GM11168 (cell line): ENCODE measurements around the gene OS9.
"Not testable (repeated sequence)": the region's sequence is repeated elsewhere in the genome, so short reads cannot be mapped to it uniquely, and the experiment has no call there.

Source experiments
- in situ Hi-C: fragments of 300-500 bp; cut with MboI; formaldehyde crosslinking; loops from one replicate; pipeline ENCODE4 v1.12.0; 2022; ENCODE audit warnings: low sequenced_read_pairs; ENCODE audit not compliant: unreplicated experiment

Gene OS9

DNA sequence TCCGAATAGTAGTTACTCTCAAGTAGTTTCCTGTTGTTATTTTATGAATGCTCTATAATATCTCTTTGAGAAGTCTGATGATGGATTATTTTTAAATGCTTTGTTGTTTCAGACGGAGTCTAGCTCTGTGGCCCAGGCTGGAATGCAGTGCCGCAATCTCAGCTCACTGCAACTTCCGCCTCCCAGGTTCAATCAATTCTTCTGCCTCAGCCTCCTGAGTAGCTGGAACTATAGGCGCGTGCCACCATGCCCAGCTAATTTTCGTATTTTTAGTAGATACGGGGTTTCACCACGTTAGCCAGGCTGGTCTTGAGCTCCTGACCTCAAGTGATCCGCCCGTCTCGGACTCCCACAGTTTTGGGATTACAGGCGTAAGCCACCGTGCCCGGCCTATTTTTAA lies 1.4 kb upstream of the OS9 start:
- in situ Hi-C loops, result no loop called here

DNA sequence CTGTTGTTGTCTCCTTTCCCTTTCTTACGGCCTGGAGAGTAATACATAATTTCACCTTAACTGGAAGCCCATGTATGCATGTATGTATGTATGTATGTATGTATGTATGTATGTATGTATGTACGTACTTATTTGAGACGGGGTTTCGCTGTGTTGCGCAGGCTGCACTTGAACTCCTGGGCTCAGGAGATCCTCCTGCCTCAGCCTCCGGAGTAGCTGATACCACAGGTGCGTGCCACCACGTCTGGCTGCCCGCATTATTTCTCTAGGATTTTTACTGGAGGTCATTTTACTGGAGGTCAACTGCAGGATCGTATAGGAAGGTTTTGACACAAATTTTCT lies 644 bp upstream of the OS9 start:
- in situ Hi-C loops, result no loop called here

DNA sequence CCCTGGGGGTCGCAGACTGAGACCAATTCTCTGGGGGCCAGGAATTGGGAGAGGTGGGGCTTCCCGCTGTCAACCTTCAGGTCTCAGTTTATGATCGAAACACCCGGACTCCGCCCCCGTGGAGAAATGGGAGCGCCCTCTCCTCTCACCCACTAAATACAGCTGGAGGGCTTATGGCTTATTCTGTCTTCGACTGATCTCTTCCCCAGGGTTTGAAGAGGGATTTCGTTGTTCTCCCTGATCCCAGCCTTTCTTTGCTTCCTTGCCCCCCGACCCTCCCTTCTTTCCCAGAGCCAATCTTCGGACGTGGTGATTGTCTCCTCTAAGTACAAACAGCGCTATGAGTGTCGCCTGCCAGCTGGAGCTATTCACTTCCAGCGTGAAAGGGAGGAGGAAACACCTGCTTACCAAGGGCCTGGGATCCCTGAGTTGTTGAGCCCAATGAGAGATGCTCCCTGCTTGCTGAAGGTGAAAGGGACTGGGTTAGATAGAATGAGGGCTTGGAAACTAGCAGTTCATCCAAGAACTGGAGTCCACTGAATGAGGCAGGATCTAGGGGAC lies 607 bp downstream of the OS9 start:
- in situ Hi-C loops, result no loop called here

DNA sequence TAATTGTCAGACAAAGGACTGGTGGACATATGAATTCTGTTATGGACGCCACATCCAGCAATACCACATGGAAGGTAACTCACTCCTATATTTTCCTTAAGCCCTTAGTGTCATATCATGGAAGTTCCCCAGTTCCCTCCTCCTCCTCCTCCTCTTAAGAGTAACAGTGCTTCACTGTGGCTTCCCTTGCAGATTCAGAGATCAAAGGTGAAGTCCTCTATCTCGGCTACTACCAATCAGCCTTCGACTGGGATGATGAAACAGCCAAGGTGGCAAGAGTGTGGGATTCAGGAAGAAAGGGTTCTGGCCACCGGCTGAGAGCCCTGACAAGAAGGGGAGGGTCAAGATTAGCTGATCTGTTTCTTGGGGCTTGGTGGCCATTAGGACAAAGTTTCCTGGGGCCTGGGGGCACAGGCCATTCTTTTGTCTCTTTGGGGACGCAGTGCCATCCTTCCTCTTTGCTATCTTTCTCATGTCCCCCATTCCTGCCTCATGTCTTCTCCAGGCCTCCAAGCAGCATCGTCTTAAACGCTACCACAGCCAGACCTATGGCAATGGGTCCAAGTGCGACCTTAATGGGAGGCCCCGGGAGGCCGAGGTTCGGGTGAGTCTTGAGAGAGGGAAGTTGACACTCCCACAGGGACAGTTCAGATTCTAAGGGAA lies 2.0 kb downstream of the OS9 start:
- in situ Hi-C loops, result no loop called here

DNA sequence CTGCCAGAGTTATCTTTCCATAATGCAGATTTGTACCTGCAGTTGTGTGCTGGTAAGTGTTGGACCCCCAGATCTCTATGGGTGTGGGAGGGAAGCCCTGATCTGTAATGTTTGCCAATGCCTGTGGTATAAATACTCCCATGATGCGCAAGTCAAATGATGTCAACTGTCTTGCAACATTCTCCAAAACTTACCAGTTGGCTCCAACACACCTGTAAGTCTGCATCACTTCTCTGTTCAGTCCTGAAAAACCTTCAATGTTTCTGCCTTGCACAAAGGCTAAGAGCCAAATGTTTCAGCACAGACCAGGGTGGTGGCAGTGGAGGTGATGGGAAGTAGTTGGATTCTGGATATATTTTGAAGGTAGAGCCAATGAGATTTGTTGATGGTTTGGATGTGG lies 3.1 kb downstream of the OS9 start:
- in situ Hi-C loops, result no loop called here

DNA sequence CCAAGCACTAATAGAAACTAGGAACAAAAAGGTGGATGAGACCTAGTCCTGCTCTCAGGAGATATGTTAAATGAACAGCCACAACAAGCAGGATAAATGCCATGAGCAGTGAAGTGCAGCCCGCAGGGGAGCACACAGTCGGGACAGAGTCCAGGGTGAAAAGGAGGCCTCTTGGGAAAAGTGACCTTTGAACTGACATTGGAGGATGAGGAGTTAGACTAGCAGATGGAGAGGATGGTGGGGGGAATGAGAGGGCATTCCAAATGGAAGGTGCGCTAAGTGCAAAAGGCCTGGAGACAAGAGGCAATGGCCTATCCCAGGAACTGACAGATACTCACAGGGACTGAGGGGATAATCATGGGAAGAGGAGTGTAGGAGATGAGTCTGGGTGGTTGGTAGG lies 4.5 kb downstream of the OS9 start:
- in situ Hi-C loops, result no loop called here

DNA sequence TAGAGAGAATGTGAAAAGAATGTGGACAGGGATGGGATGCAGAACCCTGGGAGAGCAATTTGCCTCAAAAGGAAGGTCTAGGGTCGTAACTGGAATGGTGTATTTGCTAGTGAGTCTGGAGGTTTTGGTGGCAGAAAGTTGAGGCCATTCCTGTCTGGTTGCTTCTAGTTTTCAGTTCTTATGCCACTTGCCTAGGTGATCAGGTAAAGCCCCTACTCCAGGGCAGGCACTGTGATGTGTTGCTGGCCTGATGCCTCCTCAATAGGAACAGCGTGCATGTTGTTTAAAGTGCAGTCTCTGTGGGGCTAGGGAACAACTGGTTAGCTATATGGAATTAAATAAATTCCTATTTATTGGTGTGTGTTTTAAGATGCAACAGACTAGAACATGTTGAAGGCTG lies 6.4 kb downstream of the OS9 start:
- in situ Hi-C loops, result no loop called here

DNA sequence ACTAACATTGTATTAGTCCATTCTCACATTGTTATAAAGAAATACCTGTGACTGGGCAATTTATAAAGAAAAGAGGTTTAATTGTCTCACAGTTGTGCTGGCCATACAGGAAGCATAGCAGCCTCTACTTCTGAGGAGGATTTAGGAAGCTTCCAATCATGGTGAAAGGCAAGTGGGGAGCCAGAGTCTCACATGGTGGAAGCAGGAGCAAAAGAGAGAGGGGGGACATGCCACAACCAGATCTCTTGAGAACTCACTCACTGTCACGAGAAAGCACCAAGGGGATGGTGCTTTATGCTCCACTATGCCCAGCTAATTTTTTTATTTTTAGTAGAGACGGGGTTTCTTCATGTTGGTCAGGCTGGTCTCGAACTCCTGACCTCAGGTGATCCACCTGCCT lies 13.3 kb downstream of the OS9 start:
- in situ Hi-C loops, result no loop called here

DNA sequence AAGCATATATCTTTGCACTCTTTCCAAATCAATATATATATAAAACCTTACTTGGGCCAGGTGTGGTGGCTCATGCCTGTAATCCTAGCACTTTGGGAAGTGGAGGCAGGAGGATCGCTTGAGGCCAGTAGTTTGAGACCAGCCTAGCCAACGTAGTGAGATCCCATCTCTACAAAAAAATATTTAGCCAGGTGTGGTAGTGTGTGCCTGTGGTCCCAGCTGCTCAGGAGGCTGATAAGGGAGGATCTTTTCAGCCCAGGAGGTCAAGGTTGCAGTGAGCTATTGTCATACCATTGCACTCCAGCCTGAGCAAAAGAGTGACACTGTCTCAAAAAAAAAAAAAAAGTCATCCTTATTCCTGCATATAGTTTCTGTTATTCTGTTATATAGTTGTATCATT lies 14.4 kb downstream of the OS9 start:
- in situ Hi-C loops, result no loop called here

DNA sequence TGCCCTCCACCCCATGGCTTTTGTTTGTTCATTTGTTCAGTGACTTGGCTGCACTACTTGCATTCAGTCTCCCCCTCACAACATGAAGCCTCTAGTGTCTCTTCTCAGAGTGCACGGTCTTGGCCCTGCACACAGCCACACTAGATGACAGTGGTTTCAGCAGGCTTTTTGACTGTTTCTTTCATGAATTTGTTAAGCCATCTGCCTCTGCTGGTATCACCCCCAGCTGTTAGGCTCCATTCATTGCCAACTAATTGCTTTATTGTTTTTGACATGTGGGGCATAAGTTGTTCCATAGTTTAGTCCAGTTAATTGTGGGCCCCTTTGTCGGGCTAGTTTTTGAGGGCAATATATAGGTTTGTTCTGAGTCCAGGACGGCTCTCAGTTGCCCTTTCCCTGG lies 18.8 kb downstream of the OS9 start:
- in situ Hi-C loops, result no loop called here

DNA sequence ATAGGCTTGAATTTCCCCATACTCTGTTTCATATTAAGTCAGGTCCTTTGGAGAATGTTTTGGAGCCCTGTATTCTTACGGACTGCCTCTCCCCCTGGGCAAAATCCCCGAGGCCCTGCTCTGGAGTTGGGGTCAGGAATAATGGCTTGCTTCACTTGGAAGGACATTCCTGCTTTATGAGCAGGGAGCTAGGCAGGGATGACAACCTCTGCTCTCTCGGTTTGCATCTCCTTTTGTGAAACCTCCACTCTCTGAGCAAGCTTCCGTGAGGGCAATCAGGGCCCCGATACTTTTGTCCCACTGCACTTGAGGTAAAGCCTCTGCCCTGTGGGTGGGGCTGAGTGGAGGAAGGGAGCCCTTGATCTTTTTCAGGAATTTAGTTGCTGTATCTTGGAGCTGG lies 19.3 kb downstream of the OS9 start:
- in situ Hi-C loops, result no loop called here

DNA sequence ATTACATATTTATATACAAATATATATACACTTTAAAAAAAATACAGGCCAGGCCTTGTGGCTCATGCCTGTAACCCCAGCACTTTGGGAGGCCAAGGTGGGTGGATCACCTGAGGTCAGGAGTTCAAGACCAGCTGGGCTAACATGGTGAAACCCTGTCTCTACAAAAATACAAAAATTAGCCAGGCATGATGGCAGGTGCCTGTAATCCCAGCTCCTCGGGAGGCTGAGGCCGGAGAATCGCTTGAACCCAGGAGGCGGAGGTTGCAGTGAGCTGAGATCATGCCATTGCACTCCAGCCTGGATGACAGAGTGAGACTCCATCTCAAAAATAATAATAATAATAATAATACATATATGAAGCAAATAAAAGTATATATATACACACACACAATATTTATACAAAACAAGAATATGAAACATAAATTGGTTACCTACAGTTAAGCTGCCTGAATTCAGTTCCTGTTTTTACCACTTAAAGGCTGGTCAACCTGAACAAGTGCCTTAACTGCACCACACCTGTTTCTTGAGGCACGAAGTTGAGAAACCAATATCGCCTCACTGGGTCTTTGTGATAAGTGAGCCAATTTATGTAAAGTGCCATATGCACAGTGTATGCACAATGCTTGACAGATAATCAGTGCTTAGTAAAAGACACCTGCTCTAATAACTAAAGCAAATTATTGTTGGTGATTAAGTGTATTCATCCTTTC lies 21.3 kb downstream of the OS9 start:
- in situ Hi-C loops, result not testable (repeated sequence)

DNA sequence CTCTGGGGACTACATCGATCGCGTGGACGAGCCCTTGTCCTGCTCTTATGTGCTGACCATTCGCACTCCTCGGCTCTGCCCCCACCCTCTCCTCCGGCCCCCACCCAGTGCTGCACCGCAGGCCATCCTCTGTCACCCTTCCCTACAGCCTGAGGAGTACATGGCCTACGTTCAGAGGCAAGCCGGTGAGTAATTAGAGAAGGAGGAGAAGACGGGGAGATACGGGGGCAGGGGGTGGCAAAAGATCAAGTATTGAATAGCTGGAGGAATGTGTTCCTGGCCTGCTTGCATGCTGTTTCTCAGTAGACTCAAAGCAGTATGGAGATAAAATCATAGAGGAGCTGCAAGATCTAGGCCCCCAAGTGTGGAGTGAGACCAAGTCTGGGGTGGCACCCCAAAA lies 21.9 kb downstream of the OS9 start:
- in situ Hi-C loops, result no loop called here

DNA sequence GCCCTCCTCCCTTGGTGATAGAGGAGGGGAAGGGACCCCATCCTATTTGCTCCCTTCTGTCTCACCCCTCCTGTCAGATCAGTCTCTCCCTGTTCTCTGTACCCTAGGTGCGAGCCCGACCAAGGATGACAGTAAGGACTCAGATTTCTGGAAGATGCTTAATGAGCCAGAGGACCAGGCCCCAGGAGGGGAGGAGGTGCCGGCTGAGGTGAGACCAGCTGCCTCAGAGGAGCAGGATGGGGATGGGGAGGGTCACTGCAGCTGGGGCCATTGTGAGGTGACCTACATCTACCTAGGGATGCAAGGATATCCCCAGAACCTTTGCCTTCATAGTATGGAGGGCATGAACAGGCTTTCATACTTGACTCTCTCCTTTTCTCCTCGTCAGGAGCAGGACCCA lies 22.4 kb downstream of the OS9 start:
- in situ Hi-C loops, result no loop called here

DNA sequence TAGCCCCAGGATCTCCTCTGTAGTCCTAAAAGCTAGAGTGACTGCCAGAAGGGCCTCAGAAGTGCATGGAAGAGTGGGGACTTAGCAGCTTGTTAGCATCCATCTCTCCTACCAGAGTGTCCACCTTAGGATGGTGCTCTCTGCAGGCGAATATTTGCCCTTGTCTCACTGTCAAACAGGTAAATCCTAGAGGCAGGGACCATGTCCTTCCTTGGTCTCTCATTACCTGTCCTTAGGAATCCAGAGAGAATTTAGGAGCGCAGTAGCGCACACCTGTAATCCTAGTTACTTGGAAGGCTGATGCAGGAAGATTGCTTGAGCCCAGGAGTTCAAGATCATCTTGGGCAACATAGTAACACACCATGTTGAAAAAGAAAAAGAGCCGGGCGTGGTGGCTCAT lies 23.2 kb downstream of the OS9 start:
- in situ Hi-C loops, result no loop called here

DNA sequence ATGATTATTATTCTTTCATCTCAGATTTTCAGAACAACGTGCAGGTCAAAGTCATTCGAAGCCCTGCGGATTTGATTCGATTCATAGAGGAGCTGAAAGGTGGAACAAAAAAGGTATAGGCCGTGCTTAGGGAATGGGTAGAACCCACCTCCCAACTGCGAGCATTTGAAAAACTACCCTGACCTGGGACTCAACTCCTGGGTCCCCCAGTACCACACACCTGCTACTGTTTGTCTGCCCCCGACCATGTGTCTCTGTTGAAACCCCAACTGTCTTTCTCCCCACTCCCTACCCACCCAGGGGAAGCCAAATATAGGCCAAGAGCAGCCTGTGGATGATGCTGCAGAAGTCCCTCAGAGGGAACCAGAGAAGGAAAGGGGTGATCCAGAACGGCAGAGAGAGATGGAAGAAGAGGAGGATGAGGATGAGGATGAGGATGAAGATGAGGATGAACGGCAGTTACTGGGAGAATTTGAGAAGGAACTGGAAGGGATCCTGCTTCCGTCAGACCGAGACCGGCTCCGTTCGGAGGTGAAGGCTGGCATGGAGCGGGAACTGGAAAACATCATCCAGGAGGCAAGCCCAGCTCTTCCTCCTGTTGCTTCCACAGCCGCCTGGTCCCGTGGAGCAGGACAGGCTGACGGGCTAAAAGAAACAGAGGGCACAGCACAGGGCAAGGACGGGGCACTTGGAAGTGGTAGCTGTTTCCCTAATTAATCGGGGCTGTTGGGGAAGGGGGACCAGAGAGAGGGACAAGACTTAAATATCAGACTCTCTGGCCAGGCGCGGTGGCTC lies 24.1 kb downstream of the OS9 start:
- in situ Hi-C loops, result no loop called here

DNA sequence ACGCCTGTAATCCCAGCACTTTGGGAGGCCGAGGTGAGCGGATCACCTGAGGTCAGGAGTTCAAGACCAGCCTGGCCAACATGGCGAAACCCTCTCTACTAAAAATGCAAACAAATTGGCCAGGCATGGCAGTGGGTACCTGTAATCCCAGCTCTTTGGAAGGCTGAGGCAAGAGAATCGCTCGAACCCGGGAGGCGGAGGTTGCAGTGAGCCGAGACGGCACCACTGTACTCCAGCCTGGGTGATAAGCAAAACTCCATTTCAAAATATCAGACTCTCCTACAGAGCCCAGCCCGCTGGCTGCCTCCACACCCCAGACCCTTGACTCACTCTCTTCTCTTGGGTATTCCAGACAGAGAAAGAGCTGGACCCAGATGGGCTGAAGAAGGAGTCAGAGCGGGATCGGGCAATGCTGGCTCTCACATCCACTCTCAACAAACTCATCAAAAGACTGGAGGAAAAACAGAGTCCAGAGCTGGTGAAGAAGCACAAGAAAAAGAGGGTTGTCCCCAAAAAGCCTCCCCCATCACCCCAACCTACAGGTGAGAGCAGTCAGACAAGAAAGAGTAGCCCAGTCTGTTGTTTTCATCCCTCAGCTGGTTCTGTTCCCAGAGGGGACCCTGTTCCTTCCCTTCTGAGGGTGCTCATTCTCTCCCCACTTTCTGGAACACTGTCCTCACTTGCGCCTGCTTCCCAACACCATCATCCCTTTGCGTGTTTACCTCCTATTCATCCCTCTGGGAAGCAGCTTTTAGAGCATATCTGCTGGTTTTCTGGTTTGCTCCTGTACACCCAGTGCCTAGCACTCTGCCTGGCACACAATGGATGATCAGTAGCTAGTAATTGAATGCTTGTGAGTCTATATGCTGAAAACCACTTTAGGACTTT lies 25.0 kb downstream of the OS9 start:
- in situ Hi-C loops, result no loop called here

DNA sequence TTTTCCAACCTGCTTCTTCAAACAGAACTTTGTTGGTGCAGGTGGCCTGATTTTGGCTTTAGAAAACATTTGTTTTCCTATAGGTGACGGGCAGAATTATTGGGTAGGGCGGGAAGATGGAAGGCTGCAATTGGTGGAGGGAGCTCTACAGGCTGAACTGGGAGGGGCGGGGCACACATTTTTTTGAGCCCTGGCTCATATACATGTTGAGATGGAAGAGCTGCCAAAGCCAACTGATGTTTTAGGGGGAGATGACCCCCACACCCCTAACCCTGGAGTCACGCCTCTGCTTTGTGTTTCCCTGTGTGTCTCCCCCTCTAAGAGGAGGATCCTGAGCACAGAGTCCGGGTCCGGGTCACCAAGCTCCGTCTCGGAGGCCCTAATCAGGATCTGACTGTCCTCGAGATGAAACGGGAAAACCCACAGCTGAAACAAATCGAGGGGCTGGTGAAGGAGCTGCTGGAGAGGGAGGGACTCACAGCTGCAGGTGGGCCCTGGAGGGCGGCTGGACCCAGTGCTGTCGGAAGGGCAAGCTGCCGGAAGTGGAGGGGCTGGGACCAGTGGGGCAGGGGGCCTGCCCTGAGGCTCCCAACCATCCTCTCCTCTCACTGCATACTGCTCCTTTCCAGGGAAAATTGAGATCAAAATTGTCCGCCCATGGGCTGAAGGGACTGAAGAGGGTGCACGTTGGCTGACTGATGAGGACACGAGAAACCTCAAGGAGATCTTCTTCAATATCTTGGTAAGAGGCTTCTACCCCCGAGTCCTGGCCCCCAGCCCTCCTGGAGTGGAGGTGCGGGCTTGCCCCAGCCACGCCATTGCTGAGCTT lies 26.1 kb downstream of the OS9 start:
- in situ Hi-C loops, result no loop called here
